Mesenchymal stem cell (in vitro differentiated cells and primary cell): Measurements from ENCODE around the gene RGS19.

ENCODE experiments used
- DNase-seq: peaks from one replicate; pipeline ENCODE4 v3.0.0-alpha.2; 2013
- H2AFZ ChIP-seq: one replicate; pipeline ENCODE4 v1.6.1; 2013; ENCODE audit warnings: low read depth, mild to moderate bottlenecking, control low read depth, inconsistent platforms, low read length, moderate library complexity
- H2AK5ac ChIP-seq: 2 replicates; pipeline ENCODE4 v1.6.1; 2013; ENCODE audit warnings: low read length, moderate library complexity, mild to moderate bottlenecking, inconsistent platforms; ENCODE audit not compliant: severe bottlenecking
- H2BK120ac ChIP-seq: one replicate; pipeline ENCODE4 v1.6.1; 2013; ENCODE audit warnings: low read depth, mild to moderate bottlenecking, inconsistent platforms, low read length, moderate library complexity
- H2BK12ac ChIP-seq, 2 experiments: one replicate each; pipeline ENCODE4 v1.6.1; 2013; ENCODE audit warnings: inconsistent platforms in 2 of 2, low read length in 2 of 2, mild to moderate bottlenecking in 2 of 2, moderate library complexity in 2 of 2, control low read depth in 1 of 2
- H2BK15ac ChIP-seq: one replicate; pipeline ENCODE4 v1.6.1; 2013; ENCODE audit warnings: mild to moderate bottlenecking, low read depth, inconsistent platforms; ENCODE audit not compliant: poor library complexity, severe bottlenecking
- H2BK5ac ChIP-seq: 2 replicates; pipeline ENCODE4 v1.6.1; 2013; ENCODE audit warnings: low read depth, mild to moderate bottlenecking, low read length, control low read depth, inconsistent platforms; ENCODE audit not compliant: poor library complexity, severe bottlenecking
- H3K14ac ChIP-seq, 2 experiments: one replicate each; pipeline ENCODE4 v1.6.1; 2013; ENCODE audit warnings: inconsistent platforms in 2 of 2, low read length in 2 of 2, control low read depth in 1 of 2, mild to moderate bottlenecking in 1 of 2, moderate library complexity in 1 of 2
- H3K18ac ChIP-seq, 2 experiments: one replicate each; pipeline ENCODE4 v1.6.1; 2013; ENCODE audit warnings: inconsistent platforms in 2 of 2, low read length in 2 of 2, control low read depth in 1 of 2, low read depth in 1 of 2, mild to moderate bottlenecking in 1 of 2
- H3K23ac ChIP-seq, 2 experiments: one replicate each; pipeline ENCODE4 v1.6.1; 2013; ENCODE audit warnings: inconsistent platforms in 2 of 2, low read length in 2 of 2, mild to moderate bottlenecking in 2 of 2, moderate library complexity in 2 of 2, control low read depth in 1 of 2
- H3K27ac ChIP-seq: 2 replicates; pipeline ENCODE4 v1.5.1; 2013; ENCODE audit warnings: mild to moderate bottlenecking, moderate library complexity, low read length, control low read depth, inconsistent platforms; ENCODE audit not compliant: poor library complexity, severe bottlenecking
- H3K27me3 ChIP-seq, 2 experiments: 2 replicates each; pipeline versions ENCODE4 v1.6.1 to v1.7.0; 2013; ENCODE audit warnings: low read length in 2 of 2, mild to moderate bottlenecking in 2 of 2, moderate library complexity in 2 of 2, control low read depth in 1 of 2, inconsistent platforms in 1 of 2; ENCODE audit not compliant: control insufficient read depth in 1 of 2, insufficient read depth in 1 of 2
- H3K36me3 ChIP-seq, 2 experiments: 2 replicates each; pipeline versions ENCODE4 v1.6.1 to v1.7.0; 2013; ENCODE audit warnings: low read length in 2 of 2, control low read depth in 1 of 2, inconsistent platforms in 1 of 2, low read depth in 1 of 2, mild to moderate bottlenecking in 1 of 2; ENCODE audit not compliant: insufficient read depth in 2 of 2, control insufficient read depth in 1 of 2
- H3K4ac ChIP-seq, 2 experiments: one replicate each; pipeline ENCODE4 v1.6.1; 2013; ENCODE audit warnings: inconsistent platforms in 2 of 2, low read length in 2 of 2, mild to moderate bottlenecking in 2 of 2, moderate library complexity in 2 of 2, control low read depth in 1 of 2, low read depth in 1 of 2
- H3K4me1 ChIP-seq: 2 replicates; pipeline ENCODE4 v1.6.1; 2013; ENCODE audit warnings: low read depth, low read length, control low read depth; ENCODE audit not compliant: control insufficient read depth, insufficient read depth
- H3K4me2 ChIP-seq: 2 replicates; pipeline ENCODE4 v1.6.1; 2013; ENCODE audit warnings: low read length, mild to moderate bottlenecking, inconsistent platforms; ENCODE audit not compliant: poor library complexity, severe bottlenecking
- H3K4me3 ChIP-seq, 2 experiments: 2 replicates each; pipeline versions ENCODE4 v1.5.1 to v1.7.0; 2013; ENCODE audit warnings: low read length in 2 of 2, mild to moderate bottlenecking in 2 of 2, control low read depth in 1 of 2, low read depth in 1 of 2; ENCODE audit not compliant: insufficient read depth in 1 of 2
- H3K79me1 ChIP-seq: replicated peaks from 2 replicates; pipeline ENCODE4 v1.6.1; 2013; ENCODE audit warnings: mild to moderate bottlenecking, control low read depth, low read length, inconsistent platforms; ENCODE audit not compliant: poor library complexity, severe bottlenecking
- H3K9ac ChIP-seq: 2 replicates; pipeline ENCODE4 v1.7.0; 2013; ENCODE audit warnings: mild to moderate bottlenecking, low read length, moderate library complexity
- H3K9me3 ChIP-seq: 2 replicates; pipeline ENCODE4 v1.7.0; 2013; ENCODE audit warnings: mild to moderate bottlenecking, low read length; ENCODE audit not compliant: control insufficient read depth
- H4K8ac ChIP-seq: one replicate; pipeline ENCODE4 v1.6.1; 2013; ENCODE audit warnings: inconsistent platforms, mild to moderate bottlenecking, low read length, moderate library complexity
- H4K91ac ChIP-seq: one replicate; pipeline ENCODE4 v1.6.1; 2013; ENCODE audit warnings: mild to moderate bottlenecking, low read length, inconsistent platforms
- WGBS: methylation state at CpG from one replicate; pipeline ENCODE4 v1.1.7; 2013; ENCODE audit warnings: mixed read lengths; 5-methylcytosine and 5-hydroxymethylcytosine counted together

RGS19 gene

GRCh38 chr20:64032706-64033624, 46.4 kb downstream of the RGS19 start:
- no peak overlapping the region for H3K14ac ChIP-seq
- H2BK12ac ChIP-seq: no peak overlapping the region
- no peak overlapping the region for H3K23ac ChIP-seq
- H3K9ac ChIP-seq: no peak overlapping the region
- no peak overlapping the region for H3K4me2 ChIP-seq
- H2BK5ac ChIP-seq: no peak overlapping the region
- H3K27me3 ChIP-seq: peaks cover 9 to 18% of the 10 kb centered on the region in 2 experiments
- H3K4me1 ChIP-seq: peaks cover 19% of the 10 kb centered on the region
- no peak overlapping the region for H2BK120ac ChIP-seq
- 94% methylated on average over 31 of the region's 31 CpGs for WGBS
- H3K79me1 ChIP-seq: peaks cover 7% of the 10 kb centered on the region
- H3K9me3 ChIP-seq: no peaks in the 10 kb centered on the region
- no peak overlapping the region for H3K4me3 ChIP-seq
- no peak overlapping the region for H2AK5ac ChIP-seq
- no peak overlapping the region for H3K27ac ChIP-seq
- no peak overlapping the region for H2BK15ac ChIP-seq
- H2AFZ ChIP-seq: no peak overlapping the region
- H3K18ac ChIP-seq: no peak overlapping the region
- no peak overlapping the region for H4K91ac ChIP-seq
- no peak overlapping the region for H4K8ac ChIP-seq
- no peak for DNase-seq
- H3K4ac ChIP-seq: no peak overlapping the region
- peaks cover 68 to 76% of the 10 kb centered on the region in 2 experiments for H3K36me3 ChIP-seq

- H2BK120ac ChIP-seq: no peak overlapping the region
- WGBS: 95% methylated on average over 18 of the region's 19 CpGs
- no peak overlapping the region for H3K14ac ChIP-seq
- H3K36me3 ChIP-seq: peaks cover 79 to 87% of the 10 kb centered on the region in 2 experiments
- H3K27me3 ChIP-seq: peaks cover 0 to 7% of the 10 kb centered on the region in 2 experiments
- H2BK15ac ChIP-seq: no peak overlapping the region
- no peak overlapping the region for H3K27ac ChIP-seq
- no peak overlapping the region for H3K9ac ChIP-seq
- H3K9me3 ChIP-seq: no peaks in the 10 kb centered on the region
- no peak for DNase-seq
- H3K4ac ChIP-seq: no peak overlapping the region
- H2BK12ac ChIP-seq: no peak overlapping the region
- H3K4me3 ChIP-seq: no peak overlapping the region
- H3K18ac ChIP-seq: no peak overlapping the region
- H2AK5ac ChIP-seq: no peak overlapping the region
- peaks cover 10% of the 10 kb centered on the region for H3K4me1 ChIP-seq
- H3K23ac ChIP-seq: no peak overlapping the region
- H3K4me2 ChIP-seq: no peak overlapping the region
- H3K79me1 ChIP-seq: peaks cover 15% of the 10 kb centered on the region
- H2BK5ac ChIP-seq: no peak overlapping the region
- no peak overlapping the region for H4K8ac ChIP-seq
- H2AFZ ChIP-seq: no peak overlapping the region
- no peak overlapping the region for H4K91ac ChIP-seq
These were observed 47.5 kb downstream of the RGS19 start for GRCh38 chr20:64031822-64032314.

GRCh38 chr20:64030371-64031134, 48.8 kb downstream of the RGS19 start:
- Histone ChIP-seq H2AK5ac (no peak overlapping the region), H3K9ac (no peak overlapping the region), H2BK12ac (no peak overlapping the region), H3K9me3 (no peaks in the 10 kb centered on the region), H3K4ac (no peak overlapping the region), H3K36me3 (peaks cover 90 to 92% of the 10 kb centered on the region in 2 experiments), H3K4me3 (no peak overlapping the region), H3K14ac (no peak overlapping the region), H3K27ac (no peak overlapping the region), H2BK15ac (no peak overlapping the region), H2BK120ac (no peak overlapping the region), H2BK5ac (no peak overlapping the region), H3K23ac (no peak overlapping the region), H4K8ac (no peak overlapping the region), H3K4me1 (no peaks in the 10 kb centered on the region), H3K18ac (no peak overlapping the region), H2AFZ (no peak overlapping the region), H3K27me3 (no peaks in the 10 kb centered on the region), H4K91ac (no peak overlapping the region), H3K4me2 (no peak overlapping the region), H3K79me1 (peaks cover 16% of the 10 kb centered on the region)
- DNase-seq: no peak
- 94% methylated on average over 19 of the region's 20 CpGs for WGBS
